Retinal pigment epithelial cell (primary cell): ENCODE results near the gene HTR6.
"Not testable (repeated sequence)": the region's sequence is repeated elsewhere in the genome, so short reads cannot be mapped to it uniquely, and the experiment has no call there.

Experiments used
- DNase-seq: peaks from one replicate; pipeline ENCODE4 v3.0.0-alpha.2; 2010; ENCODE audit warnings: low read depth
- H3K4me3 ChIP-seq: 2 replicates; pipeline ENCODE4 v1.5.1; 2011; ENCODE audit warnings: mild to moderate bottlenecking, low read length, control low read depth, moderate library complexity
- TF ChIP-seq, protein P1 (sequence below): conservative IDR thresholded peaks from 2 replicates; pipeline ENCODE4 v1.5.1; 2011; ENCODE audit warnings: low read depth, low read length, control low read depth, inconsistent platforms

The HTR6 gene

DNA sequence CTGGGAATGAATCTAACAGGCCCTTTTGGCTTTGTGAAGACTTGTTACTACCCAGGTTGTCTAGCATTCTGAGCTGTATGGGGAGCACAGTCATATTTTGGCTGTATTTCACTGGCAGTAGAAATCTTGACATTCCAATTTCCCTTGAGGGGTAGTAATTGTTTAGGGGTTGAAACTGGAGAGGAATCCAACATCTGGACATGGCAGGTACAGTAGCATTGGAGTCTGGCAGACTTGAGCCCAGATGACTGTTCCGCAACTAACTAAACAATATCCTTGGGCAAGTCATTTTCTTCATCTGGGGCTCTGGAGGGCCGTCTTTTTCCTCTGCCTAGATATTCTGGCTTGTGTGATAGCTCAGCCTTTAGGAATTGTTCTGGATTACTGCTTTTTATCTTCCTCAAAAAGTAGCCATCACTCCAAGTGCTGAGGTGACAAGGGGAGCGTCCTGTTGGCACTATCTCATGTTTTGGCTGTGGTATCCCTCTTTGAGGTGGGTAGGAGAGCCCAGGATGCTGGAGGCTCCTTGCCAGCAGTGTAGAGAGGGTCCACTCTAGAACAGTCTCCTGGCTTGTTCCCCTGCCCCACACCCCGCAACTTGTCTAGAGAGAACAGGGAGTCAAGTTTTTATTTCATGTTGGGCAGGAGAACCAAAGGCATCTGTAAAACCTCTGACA lies 43.3 kb upstream of the HTR6 start:
- TF ChIP-seq, protein P1, sequence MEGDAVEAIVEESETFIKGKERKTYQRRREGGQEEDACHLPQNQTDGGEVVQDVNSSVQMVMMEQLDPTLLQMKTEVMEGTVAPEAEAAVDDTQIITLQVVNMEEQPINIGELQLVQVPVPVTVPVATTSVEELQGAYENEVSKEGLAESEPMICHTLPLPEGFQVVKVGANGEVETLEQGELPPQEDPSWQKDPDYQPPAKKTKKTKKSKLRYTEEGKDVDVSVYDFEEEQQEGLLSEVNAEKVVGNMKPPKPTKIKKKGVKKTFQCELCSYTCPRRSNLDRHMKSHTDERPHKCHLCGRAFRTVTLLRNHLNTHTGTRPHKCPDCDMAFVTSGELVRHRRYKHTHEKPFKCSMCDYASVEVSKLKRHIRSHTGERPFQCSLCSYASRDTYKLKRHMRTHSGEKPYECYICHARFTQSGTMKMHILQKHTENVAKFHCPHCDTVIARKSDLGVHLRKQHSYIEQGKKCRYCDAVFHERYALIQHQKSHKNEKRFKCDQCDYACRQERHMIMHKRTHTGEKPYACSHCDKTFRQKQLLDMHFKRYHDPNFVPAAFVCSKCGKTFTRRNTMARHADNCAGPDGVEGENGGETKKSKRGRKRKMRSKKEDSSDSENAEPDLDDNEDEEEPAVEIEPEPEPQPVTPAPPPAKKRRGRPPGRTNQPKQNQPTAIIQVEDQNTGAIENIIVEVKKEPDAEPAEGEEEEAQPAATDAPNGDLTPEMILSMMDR, result no peak
- H3K4me3 ChIP-seq, result no peak overlapping the region
- no peak for DNase-seq

DNA sequence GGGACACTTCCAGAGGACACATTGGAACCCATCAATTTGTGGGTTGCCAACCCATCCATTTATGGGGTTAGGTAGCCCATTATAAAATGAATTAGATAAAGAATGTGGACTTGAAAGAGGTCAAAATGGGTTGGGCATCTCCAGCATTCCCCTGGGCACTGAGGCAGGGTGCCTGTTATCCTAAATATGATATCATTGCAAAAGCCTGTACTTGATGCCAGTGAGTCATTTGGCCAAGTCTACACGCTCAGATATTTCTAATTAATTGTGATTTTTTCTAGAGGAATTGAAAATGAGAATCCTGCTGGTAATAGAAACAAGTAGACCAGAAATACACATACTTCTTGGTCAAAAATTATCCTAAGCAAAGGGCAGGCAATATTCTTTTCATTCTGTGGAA lies 42.5 kb upstream of the HTR6 start:
- H3K4me3 ChIP-seq, result no peak overlapping the region
- no peak for DNase-seq
- TF ChIP-seq, protein P1, result no peak

DNA sequence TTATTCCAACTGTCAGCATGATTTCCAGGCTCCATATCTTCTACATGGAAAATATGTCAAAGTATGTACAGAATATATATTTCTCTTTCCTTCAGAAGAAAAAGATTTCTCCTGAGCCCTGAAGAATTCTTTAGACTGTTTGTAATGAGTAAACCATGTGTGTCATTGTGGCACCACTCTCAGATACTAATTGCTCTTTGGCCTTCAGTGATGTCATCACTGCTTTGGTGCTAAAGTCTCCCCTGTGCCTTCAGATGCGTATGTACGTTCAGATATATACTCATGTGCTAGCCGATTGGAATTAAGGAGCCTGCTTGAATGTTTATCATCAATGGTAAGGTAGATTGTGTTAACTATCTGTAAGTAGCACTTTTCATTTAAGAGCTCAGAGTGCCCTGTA lies 41.2 kb upstream of the HTR6 start:
- no peak for DNase-seq
- TF ChIP-seq, protein P1, result no peak
- no peak overlapping the region for H3K4me3 ChIP-seq

DNA sequence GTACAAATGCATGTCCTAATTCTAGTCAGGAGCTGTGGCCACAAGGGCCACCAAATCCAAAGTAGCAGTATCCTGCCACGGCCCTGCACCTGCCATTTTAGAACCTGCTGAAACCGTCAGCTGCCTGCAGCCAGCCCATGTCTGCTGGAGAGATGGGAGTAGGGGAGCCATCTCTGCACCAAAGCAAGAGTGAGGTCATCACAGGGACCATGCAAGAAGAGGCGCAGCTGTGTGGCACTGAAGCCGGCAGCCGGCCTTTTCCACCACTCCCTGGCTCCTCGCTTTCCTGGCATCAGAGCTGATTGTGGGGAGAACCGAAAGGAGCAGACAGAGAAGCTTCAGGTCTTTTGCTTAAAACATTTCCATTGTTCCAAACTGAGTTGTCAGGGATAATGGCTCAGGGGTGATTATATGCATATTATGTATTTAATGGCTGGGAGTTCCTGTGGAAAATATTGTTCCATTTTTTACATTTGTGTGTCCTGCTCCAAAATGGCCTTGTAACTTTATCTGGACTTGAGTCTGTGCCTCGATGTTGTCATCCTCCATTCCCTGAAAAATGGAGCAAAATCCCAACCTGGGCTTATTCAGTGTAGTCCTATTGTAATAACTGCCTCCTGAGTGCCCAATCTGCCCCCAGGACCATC lies 39.3 kb upstream of the HTR6 start:
- no peak for DNase-seq
- TF ChIP-seq, protein P1, result no peak
- H3K4me3 ChIP-seq, result no peak overlapping the region

DNA sequence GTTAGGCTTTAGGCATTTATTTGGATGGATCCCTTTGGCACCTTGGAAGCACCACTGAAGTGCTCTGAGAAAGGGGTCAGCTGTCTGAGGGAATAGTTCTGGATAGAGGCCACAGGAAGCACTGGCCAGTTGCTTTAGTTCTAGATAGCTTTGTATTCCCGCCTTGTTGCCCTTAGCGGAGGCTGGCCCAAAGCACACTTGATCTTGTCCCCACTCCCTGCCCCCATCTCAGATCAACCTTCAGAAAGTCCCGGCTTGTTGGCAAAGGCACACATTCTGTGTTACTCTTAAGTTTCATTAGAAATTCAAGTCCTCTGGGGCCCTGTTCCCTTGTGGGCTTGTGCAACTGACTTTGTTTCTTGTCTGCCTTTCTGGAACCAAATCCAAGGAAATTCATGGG lies 35.8 kb upstream of the HTR6 start:
- no peak overlapping the region for H3K4me3 ChIP-seq
- TF ChIP-seq, protein P1, result no peak

DNA sequence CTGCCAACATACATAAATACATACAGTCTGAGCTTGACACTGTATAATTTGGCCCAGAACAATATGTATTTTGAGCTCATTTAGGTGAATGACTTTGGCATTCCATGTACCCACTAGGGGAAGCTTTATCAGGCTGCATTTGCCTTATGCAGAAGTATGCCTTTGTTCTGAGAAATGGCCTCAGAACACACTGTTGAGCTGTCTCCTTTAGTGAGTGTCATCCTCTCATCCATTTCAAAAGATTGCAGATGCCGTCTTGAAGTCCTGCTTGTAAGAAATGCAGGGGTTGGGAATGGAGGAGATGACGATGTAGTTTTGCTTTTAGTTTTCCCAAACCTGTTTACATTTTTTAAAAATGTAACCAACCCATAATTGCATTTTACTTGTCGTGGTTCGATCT lies 35.3 kb upstream of the HTR6 start:
- DNase-seq, result no peak
- no peak overlapping the region for H3K4me3 ChIP-seq
- TF ChIP-seq, protein P1, result no peak

More for the DNA sequence above, 35.8 kb upstream of the HTR6 start:
- no peak for DNase-seq

DNA sequence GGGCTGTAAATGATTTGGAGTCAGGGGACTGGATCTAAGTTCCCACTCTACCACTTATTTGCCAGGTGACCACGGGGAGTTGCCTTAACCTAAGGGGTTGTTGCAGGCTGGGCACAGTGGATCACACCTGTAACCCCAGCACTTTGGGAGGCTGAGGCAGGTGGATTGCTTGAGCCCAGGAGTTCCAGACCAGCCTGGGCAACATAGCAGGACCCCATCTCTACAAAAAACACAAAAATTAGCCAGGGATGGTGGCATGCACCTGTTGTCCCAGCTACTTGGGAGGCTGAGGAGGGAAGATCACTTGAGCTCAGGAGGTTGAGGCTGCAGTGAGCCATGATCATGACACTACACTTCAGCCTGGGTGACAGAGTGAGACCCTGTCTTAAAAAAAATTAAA lies 34.5 kb upstream of the HTR6 start:
- DNase-seq, H3K4me3 ChIP-seq: not testable (repeated sequence)
